ENCODE results near the gene CHM.
"Not testable (repeated sequence)": the region's sequence is repeated elsewhere in the genome, so short reads cannot be mapped to it uniquely, and the experiment has no call there.

Gene CHM, protein sequence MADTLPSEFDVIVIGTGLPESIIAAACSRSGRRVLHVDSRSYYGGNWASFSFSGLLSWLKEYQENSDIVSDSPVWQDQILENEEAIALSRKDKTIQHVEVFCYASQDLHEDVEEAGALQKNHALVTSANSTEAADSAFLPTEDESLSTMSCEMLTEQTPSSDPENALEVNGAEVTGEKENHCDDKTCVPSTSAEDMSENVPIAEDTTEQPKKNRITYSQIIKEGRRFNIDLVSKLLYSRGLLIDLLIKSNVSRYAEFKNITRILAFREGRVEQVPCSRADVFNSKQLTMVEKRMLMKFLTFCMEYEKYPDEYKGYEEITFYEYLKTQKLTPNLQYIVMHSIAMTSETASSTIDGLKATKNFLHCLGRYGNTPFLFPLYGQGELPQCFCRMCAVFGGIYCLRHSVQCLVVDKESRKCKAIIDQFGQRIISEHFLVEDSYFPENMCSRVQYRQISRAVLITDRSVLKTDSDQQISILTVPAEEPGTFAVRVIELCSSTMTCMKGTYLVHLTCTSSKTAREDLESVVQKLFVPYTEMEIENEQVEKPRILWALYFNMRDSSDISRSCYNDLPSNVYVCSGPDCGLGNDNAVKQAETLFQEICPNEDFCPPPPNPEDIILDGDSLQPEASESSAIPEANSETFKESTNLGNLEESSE

DNA sequence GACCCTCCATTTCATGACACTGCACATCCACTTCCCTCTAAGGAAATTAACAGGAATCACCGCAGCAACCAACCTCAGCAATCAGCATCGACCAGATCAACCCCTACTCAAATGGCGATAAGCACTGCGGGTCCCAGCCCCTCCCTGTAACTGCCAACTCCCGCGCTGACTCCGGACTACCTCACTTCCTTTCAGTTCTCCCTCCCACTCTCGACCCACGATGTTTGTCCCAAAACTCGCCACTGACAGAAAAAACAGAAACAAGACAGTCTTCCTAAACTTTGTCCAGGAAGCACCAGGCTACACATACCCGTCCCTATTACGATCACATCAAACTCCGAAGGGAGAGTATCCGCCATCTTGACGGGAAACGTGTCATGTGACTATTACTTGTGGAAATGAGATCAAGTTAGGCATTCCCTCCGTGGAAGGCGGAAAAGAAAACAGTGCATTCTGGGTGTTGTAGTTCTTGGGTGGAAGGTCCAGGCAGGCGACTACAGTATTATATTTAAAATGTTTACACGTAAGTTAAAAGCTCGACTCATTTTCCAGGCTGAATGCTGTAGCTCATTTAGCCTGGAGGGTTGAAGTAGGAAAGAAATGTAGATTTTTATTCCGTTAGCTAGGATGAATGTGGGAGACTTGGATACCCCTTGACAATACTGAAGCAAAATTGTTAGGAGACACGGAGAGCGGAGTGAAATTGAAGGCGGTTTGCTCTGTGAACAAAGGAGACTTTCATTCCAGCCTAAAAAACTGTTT is at the start of gene CHM:
CHM (minus strand) TSS at position 385 of the 762 bp plus-strand sequence; CDS start at position 359, 26 bp downstream.
- peak; percentile 23 to 30 for DNase-seq (ENCODE audit: low read depth in 2 of 2)

DNA sequence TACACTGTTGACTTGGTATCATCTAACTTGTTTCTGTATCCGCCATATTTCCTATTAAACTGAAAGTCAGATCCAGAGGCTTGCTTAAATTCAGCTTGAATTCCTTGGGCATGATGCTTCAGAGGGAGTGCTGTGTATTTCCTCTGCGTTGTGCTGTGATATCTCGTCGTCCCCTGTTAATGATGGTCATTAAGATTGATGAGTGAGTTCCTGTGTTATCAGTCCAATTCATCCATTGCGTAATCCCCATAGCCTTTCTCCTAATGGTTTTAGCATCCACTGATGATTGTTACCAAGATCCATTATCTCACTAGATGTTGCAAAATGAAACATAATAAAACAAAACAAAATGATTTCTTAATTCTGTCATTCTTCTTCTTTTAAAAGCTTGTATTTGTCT is 31.3 kb upstream of the CHM start:
- DNase-seq (ENCODE audit: low read depth in 2 of 2): no peak

DNA sequence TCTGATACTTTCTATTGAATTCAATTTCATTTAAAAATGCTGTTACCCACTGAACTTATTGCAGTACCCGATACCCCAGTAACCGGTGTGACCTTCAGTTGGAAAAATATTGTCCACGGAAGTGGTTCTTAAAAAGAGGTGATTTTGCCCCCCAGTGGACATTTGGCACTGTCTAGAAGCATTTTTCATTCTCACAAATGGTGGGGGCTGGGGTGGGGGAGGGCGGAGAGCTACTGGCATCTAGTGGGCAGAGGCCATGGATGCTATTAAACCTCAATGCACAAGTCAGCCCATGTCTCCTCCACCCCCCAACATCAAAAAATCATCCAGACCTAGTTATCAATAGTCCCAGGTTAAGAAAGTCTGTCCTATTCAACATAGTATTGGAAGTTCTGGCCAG is 19.6 kb upstream of the CHM start:
- no peak for DNase-seq (ENCODE audit: low read depth in 2 of 2)

DNA sequence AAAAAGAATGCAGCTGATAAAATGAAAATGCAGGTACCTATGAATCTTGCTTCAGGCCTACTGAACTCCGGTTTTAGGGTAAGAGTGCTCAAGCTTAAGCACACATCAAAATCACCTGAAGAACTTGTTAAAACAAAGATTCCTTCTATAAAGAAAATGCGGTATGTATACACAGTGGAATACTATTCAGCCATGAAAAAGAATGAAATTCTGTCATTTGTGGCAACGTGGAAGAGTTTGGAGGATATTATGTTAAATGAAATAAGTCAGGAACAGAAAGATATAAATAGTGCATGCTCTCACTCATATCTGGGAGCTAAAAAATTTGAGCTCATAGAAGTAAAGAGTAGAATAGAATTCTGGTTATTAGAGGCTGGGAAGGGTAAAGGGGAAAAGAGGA is 14.0 kb upstream of the CHM start:
- DNase-seq (ENCODE audit: low read depth in 2 of 2): no peak

DNA sequence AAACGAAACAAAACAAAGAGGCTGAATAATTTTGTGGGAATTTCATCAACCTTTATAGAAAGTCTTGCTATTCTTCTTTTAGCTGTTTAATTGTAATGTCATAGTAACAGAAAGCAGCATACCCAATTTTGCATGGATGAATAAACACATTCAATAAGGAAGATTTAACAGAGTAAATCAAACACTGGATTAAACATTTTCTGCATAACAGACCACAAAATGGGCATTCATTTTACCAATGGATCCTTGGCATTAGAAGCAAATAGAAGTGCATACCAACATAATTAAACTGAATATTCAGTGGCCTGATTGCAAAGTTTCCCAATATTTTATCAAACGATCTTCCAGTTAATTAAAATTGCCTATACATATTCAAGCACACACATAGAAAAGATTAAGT is 4.4 kb upstream of the CHM start:
- no peak for DNase-seq (ENCODE audit: low read depth in 2 of 2)

DNA sequence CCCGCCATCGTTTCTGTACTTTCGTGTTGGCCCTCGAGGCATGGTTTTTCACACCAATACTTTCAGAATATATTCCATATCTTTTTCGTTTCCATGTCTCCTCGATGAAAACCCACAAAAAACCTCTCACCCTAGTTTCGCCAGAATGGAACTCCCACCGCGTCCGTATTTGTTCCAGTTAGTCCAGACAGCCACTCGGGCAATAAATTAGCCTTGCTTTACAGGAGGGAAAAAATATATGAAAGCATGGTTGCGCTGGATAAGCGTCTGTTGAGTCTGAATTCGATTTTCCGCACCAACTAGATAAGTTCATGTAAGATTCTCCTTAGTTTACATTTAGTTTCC is 550 bp upstream of the CHM start:
- DNase-seq (ENCODE audit: low read depth in 2 of 2): no peak

DNA sequence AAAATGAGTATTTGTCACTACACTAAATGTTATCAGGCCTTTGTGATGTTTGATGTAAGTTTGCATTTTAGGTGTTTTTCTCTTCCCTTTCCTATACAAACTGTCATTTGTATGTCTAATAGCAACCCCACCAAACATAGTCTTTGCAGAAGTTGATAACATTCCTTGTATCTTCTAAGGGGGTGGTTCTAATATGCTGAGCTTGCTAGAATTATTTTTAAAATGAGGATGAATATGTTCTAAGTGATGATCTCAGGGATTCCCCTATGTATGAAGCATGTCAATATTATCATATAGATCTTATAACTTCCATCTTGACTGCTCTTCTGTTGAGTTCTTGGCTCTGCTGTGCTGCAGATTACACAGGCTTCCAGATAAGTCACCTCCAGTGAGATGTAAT is 3.1 kb downstream of the CHM start:
- no peak for DNase-seq (ENCODE audit: low read depth in 2 of 2)

DNA sequence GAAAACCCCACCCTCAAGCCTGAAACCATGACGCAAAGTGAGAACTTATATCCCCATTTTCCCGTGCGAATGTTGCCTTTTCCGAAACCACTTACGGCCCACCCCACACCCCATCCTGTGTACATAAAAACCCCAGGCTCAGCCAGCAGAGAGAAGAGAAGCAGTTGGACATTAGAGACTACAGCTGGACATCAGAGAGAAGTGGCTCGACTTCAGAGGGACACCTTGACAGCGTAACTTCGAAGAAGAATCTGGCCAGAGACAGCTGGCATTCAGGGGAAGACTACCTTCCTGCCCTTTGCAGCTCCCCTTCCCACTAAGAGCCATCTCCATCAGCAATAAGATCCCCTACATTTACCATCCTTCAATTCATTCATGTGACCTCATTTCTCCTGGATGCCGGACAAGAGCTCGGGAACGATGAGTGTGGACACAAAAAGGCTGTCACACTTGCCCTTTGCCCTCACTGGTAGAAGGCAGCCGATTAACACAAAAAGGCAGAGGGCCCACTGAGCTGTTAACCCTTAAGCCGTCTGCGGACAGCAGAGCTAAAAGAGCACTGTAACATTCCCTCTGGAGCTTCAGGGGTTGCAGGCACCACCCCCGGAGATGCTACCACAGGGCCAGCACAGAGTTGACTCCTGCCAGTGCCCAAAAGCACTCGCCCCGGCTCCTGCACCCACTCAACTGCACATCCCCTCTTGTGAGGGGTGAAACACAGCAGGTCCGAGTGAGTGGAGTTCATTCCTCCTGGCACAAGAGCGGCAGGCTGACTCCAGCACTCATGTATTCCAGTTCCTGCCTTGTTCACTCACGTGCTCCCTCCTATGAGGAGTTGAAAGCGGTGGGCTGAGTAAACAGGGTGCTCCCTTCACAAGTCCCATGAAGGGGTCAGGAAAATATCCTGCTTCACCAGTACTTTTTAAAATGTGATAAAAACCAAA is 7.5 kb downstream of the CHM start:
- no peak for DNase-seq (ENCODE audit: low read depth in 2 of 2)

DNA sequence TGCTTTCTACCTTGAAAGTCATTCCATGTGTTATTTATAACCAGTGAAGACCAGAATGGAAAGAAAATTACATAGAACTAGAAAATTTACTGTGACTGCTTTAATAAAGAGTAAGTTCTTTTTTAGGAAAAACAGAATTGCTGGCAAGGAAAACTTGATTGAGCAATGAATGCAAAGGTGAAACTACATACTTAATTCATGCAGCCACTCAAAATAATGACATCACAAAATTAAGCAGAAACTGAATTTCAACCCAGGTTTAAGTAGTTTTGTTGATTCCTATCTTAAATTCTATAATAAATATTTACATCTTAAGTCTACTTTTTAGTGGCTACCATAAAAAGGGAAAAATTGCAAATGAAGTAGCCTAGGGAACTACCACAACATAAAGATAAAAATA is 14.0 kb downstream of the CHM start:
- DNase-seq (ENCODE audit: low read depth in 2 of 2): no peak

DNA sequence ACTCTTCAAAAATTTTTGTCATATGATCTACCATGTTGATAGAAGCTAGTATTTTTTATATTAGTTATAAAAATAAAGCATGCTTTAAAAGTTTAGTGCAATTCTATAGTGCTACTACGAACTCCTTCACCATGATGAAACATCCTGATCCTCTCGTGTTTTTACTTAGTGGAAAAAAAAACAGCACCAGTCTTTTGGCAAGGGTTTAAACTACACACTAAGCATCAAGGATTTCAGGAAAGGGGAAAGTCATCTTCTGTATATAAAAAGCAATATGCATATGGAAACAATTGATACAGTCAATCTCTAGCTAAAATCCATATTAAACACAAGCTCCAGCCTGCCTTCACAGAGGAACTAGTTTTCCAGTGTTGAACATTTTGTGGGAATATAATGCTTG is 18.7 kb downstream of the CHM start:
- DNase-seq (ENCODE audit: low read depth in 2 of 2): no peak

DNA sequence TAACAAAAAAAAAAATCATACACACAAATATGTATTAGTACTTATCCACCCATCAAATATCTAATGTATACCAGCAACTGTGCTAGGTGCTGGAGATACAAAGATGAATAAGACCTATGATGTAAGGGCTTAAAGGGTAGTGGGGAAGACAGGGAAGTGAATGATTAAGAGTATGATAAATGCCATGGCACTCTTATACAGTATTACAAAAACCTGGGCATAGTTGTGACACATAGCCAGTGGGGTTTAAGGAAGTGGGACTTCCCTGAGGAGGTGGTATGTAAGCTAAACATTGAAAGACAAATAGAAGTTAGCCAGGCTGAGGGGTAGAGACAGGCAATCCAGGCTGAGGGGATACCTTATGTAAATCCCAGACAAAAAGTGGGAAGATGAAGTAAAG is 23.5 kb downstream of the CHM start:
- DNase-seq (ENCODE audit: low read depth in 2 of 2): no peak

DNA sequence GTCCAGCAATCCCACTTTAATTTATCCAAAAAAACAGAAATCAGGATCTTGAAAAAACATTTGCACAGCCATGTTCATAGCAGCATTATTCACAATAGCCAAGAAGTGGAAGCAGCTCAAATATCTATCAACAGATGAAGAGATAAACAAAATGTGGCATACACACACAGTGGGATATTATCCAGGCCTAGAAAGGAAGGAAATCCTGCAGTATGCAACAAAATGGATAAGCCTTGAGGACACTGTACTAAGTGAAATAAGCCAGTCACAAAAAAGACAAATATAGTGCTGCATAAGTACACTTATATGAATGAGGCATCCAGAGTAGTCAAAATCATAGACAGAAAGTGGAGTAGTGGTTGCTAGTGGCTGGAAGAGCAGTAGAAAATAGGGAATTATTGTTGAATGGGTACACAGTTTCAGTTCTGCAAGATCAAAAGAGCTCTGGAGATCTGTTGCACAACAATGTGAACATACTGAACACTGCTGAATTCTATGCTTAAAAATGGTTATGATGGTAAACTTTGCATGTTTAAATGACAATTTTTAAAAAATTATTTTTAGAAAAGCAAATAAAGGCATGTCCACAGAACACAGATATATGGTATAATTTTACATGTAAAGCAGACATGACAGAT is 25.6 kb downstream of the CHM start:
- DNase-seq (ENCODE audit: low read depth in 2 of 2): no peak

DNA sequence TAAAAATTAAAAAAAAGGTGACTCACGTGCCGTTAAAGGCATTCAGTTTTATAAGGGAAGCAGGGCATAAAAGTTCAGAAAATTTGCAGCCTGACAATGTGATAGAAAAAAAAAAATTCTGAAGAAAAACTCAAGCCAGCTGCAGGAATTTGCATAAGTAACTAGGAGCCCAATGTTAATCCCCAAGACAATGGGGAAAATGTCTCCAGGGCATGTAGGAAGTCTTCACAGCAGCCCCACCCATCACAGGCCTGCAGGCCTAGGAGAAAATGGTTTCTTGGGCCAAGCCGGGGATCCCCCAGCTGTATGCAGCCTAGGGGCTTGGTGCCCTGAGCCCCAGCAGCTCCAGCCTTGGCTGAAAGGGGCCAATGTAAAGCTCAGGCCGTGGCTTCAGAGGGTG is 31.2 kb downstream of the CHM start:
- no peak for DNase-seq (ENCODE audit: low read depth in 2 of 2)

DNA sequence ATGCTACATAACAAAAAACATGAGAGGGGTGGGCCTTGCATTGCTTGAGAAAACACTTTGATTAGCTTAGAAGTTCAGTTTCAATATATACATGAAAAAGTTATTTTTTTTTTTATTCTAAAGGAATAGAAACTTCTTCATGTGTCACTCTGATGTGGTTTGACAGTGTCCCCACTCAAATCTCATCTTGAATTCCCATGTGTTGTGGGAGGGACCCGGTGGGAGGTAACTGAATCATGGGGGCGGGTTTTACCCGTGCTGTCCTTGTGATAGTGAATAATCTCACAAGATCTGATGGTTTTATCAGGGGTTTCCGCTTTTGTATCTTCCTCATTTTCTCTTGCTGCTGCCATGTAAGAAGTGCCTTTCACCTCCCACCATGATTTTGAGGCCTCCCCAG is 32.4 kb downstream of the CHM start:
- DNase-seq (ENCODE audit: low read depth in 2 of 2): not testable (repeated sequence)

DNA sequence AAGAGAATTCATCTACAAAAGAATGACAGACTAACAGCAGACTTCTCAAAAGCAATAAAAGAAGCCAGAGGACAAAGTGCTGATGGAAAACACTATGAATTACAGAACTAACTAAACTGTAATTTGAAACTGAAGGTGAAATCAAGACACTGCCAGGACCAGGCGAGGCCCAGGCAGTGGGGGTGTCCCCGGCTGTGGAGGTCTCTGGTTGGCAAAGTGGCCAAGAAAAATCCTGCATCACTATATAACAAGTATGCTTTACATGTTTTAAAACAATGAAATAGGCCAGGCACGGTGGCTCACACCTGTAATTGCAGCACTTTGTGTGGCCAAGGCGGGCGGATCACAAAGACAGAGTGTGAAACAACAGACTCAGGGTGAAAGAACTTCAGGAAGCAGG is 32.9 kb downstream of the CHM start:
- no peak for DNase-seq (ENCODE audit: low read depth in 2 of 2)

DNA sequence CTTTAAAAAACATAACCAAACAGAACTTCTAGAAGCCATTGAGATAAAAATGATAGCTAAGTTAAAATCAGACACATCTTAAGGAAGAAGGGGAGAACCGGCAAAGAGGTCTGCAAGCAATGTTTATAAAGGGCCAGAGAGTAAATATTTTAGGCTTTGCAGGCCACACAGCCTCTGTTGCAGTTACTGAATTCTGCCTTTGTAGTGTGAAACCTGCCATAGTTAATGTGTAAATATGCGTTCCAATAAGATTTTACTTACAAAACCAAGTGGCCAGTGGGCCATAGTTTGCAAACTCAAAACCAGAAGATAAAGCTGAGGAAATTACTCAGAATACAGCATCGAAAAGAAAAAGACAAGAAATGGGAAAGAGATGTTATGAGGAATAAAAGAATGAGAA is 33.6 kb downstream of the CHM start:
- no peak for DNase-seq (ENCODE audit: low read depth in 2 of 2)

DNA sequence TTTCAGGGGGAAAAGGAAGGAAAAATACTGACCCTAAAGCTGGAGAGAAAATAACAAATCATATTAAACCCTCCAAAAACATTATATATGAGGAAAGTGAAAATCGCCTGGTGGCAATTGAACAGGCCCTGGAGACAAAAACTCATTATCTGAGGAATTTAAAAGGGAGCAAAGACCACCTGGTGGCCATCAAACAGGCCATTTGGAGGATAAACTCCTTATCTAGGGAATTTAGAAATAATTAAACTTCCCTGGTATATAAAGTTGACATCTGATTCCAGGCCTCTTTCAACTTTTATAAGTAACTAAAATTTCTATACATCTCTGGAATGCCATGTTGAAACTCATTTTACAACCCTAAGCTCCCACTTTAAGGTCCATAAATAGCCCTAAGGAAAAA is 35.2 kb downstream of the CHM start:
- no peak for DNase-seq (ENCODE audit: low read depth in 2 of 2)

DNA sequence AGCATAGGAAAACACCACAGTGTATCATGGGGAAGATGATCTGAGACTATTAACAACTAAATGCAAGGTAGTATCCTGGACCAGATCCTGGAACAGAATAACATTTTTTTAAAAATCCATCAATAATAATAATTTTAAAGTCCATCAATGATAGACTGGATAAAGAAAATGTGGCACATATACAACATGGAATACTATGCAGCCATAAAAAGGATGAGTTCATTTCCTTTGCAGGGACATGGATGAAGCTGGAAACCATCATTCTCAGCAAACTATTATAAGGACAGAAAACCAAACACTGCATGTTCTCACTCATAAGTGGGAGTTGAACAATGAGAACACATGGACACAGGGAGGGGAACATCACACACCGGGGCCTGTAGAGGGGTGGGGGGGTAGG is 37.6 kb downstream of the CHM start:
- DNase-seq (ENCODE audit: low read depth in 2 of 2): not testable (repeated sequence)

DNA sequence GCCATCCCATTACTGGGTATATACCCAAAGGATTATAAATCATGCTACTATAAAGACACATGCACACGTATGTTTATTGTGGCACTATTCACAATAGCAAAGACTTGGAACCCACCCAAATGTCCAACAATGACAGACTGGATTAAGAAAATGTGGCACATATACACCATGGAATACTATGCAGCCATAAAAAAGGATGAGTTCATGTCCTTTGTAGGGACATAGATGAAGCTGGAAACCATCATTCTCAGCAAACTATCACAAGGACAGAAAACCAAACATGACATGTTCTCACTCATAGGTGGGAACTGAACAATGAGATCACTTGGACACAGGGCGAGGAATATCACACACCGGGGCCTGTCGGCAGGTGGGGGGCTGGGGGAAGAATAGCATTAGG is 39.5 kb downstream of the CHM start:
- not testable (repeated sequence) for DNase-seq (ENCODE audit: low read depth in 2 of 2)

DNA sequence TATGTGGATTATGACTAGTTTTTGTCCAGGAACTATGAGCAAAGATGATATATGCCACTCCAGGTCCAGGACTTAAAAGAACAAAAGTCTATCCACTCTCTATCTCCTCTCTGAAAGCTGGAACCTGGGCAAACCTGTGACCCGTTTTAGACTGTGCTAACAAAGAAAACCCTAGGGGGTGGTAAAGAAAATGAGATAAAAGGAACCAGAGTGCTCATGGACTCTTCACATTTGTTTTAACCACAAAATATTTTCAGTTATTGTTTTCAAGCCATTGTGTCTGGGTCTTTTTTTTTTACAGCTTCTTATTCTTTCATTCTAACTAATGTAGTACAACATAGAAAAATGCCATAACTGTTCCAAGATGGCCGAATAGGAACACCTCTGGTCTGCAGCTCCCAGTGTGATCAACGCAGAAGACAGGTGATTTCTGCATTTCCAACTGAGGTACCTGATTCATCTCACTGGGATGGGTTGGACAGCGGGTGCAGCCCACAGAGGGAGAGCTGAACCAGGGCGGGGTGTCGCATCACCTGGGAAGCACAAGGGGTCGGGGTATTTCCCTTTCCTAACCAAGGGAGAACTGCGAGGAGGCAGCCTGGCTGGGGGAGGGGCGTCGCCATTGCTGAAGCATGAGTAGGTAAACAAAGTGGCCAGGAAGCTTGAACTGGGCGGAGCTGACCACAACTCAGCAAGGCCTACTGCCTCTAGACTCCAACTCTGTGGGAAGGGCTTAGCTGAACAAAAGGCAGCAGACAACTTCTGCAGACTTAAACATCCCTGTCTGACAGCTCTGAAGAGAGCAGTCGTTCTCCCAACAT is 45.1 kb downstream of the CHM start:
- DNase-seq (ENCODE audit: low read depth in 2 of 2): no peak

Data from stimulated activated CD4-positive, alpha-beta T cell treated with anti-CD3 and anti-CD28 coated beads, Interleukin-15, amount 100 ng/mL, for 48 hours (primary cell).